Measurements from ENCODE around the gene WNT7A.
"Not testable (repeated sequence)": the region's sequence is repeated elsewhere in the genome, so short reads cannot be mapped to it uniquely, and the experiment has no call there.

WNT7A gene

DNA sequence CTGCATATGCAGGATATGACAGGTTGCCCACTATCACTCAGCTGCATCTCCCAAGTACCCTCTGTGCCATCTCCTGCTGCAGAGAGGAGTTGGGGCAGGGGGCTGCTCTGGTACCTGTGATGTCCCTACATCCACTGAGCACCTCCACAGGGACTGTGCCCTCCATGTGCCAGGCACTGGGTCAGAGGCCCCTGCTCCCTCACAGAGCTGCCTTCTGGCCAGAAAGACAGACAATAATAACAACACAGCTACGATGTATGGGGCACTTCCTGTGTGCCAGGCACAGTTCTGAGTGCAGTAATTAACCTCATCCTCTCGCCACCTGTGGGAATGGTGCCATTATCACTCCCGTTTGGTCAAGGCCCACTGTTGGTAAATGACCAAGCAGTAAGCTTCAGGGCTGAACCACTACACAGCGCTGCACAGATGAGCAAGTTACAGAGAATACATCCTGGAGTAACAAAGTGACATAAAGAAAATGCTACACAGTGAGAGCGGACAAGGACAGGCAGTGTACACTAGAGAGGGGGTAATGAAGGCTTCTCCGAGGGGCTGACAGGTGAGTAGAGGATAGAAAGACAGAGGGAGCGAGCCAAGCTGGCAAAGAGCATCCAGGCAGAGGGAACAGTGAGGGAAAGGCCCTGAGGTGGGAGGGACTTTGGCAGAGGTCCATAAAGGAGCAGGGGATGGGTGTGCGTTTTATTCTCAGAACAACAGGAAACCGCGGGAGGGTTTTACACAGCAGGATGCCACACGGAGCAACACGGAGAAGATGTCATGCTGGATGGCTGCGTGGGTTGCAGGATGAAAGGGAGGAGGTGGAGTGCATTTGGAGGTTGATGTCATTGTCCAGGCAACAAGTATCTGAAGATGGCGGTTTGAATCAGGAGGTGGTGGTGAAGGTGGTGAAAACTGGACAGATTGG, 13.6 kb downstream of the WNT7A start:
- peak in 4 of 56 donors; percentile 12 to 22 (median 16) for DNase-seq

DNA sequence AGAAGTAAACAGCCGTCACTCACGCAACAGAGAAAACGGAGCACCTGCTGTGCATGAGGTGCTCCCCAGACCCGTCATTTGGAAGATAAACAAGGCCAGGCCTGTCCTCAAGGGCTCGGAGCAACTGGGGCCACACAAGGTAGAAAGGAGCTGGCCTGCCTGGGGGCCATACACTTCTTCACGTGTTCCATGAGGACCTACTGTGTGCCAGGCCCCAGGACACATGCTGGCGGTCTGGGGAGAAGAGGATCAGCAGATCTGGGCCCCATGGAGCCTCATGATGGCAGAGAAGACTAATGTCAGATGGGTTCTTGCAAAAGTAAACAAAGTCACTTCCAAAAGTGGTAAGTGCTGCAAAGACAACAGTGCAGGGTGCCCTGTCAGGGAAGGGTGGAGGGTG, 14.3 kb downstream of the WNT7A start:
- DNase-seq = no peak

DNA sequence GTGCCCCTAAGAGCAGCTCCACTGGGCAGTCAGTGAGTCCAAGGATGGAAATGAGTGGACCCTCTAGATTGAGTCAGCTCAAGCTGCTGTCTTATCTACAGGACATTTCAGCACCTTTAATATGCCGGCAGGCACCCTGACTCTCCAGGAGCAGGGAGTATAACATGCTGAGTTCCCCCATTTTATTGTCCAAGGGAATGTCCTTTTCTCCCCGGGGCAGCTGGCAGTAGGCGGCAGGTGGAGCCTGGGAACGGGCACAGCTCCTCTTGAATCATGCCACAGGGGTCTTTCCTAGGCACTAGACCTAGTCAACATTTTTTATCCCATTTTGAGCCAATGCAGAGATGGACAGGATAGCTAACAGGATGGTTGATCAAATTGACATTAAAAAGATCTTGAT, 14.8 kb downstream of the WNT7A start:
- no peak for DNase-seq

DNA sequence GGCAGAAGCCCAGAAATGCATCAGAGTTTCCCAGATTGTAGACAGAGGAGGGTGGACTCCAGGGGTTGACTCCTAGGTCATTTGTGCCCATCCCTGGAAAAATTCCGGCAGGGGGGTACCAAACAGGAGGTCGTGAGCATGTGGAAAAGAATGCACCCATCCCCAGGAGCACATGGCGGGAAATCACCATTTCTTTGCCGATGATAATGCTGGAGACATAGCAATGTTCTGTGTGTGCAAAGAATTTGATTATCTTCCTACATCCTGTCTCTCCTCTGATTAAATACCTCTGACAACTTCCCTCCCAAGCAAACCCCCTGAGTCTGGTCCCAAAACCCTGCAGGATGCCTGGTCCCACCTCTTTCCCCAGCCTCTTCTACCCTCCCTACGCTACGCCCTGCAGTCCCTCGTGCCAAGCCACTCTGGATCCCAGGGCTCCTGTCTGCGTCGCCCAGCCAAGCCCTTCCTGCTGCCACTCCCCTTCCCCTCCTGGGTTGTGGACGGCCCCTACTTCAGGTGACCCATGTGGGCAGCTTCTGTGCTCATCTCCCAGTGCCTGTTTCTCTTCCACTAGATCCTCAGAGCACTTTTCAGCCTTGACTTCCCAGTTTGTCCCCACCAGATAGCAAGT, 15.8 kb downstream of the WNT7A start:
- no peak for DNase-seq

DNA sequence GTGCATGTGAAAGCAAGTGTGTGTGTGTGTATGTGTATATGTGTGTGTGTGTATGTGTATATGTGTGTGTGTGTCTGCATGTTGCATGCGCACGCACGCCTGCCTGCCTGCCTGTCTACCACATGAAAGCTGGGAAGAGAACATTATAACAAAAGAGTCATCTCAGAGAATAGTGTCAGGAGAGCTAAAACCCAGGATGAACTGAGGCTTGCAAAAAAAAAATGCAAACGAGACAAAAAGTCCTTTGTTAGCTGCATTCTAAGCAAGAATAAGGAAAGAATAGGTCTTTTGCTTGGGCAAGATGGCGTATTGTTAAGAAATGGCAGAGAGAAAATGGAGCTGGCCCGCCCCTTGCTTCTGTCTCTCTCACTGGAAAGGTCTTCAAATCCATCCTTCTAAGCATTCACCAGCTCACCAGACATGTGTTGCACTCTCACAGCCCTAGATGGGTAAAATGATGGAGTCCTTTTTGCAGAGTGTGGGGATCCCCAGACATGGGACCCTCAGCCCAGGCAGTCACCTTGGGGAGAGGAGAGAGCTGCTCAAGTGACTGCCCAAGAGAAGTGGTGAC, 16.4 kb downstream of the WNT7A start:
- DNase-seq = no peak

DNA sequence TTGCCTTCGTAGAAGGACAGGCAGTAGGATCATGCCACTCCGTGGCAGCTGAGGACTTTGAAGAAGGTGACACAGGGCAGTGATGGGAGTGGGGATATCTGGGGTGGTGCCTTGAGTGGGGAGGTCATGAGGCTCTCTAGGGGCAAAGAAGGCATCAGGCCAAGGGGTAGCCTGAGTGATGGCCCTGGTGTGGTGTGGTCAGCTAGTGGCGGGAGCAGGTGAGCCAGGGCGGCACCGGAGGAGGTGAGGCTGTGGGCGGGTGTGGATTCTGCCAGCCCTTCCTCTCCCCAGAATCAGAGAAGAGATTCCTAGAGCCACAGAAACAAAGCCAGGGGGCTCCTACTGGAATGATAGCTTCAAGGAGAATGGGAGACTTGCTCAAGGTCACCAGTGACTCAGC, 18.4 kb downstream of the WNT7A start:
- DNase-seq = no peak

DNA sequence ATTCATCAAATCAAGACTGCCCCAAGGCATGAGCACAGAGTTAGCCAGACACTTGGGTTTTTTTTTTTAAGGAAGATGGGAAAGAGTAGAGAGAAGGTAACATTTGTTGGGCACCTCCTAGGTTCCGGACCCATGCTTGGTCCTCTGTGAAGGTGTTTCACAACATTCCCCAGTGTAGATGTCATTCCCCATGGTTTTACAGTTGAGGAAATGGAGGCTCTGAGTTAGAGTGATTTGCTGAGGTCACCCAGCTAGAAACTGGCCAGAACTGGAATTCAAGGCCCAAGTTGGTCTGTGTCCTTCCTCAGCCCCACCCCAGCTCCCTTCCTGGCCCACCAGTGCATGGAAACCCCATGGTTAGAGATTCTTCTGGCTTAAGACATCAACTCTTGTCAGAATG, 19.9 kb downstream of the WNT7A start:
- no peak for DNase-seq

DNA sequence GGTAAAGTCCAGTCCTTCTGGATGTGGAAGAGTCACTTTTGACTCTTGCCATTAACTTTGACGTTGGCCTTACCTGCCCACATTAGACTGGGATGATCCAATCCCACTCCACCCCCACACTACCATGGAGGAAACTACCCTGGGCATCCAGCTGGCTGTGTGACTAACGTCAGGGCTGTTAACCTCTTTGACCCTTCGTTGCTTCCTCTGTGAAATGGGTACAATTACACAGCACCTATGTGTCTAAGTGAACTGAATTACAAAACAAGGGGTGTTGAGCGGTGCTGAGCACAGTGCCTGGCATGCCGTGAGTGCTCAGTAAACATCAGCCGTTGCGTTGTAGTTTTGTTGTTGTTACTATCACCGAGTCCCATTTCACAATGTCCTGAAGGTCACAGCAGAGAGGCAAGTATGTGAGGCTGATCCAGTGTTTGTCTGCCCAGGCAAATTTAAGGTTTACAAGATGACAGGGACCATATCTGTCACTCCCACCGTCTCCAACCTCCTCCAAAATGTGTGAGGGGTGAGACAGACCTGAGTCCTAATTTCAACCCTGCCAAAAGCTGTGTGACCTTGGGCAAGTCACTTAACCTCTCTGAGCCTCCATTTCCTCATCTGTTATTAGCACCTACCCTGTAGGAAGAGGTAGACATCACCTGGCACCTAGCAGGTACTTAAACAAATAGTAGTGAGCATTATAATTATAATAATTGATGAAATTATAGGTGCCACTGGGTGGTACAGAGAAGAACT, 20.9 kb downstream of the WNT7A start:
- no peak for DNase-seq

DNA sequence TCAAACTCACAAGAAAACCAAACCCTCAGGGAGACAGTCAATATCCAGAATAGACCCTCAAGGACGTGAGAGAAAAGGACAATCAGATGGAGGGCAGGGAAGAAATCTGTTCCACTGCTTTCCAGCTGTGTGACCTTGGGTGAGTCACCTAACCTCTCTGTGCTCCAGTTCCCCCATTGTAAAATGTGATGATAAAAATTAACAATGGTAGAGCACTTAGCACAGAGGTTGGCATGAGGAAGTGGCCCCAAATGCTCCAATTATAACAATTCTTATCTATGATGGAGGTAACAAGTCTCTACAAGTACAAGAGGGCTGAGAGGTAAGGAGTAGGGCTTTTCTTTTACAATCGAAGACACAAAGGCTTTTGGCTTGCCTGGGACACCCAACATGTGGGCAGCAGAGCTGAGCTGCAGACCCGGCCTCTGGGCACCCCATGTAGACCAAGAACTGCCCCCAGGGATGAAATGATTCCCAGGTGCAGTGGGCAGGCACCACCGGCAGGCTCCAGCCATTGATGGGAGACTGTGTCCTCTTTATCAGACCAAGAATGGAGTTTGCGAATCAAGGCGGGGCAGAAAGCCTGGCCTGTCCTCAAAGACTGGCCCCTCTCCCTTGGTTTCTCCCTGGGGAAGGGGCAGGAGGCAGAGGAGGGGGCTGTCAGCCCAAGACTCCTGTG, 22.0 kb downstream of the WNT7A start:
- no peak for DNase-seq

DNA sequence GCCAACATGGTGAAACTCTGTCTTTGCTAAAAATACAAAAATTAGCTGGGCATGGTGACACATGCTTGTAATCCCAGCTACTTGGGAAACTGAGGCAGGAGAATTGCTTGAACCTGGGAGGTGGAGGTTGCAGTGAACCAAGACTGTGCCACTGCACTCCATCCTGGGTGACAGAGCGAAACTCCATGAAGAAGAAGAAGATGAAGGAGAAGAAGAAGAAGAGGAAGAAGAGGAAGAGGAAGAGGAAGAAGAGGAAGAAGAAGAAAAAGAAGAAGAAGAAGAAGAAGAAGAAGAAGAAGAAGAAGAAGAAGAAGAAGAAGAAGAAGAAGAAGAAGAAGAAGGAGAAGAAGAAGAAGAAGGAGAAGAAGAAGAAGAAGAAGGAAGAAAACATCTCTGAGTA, 23.2 kb downstream of the WNT7A start:
- DNase-seq = not testable (repeated sequence)

DNA sequence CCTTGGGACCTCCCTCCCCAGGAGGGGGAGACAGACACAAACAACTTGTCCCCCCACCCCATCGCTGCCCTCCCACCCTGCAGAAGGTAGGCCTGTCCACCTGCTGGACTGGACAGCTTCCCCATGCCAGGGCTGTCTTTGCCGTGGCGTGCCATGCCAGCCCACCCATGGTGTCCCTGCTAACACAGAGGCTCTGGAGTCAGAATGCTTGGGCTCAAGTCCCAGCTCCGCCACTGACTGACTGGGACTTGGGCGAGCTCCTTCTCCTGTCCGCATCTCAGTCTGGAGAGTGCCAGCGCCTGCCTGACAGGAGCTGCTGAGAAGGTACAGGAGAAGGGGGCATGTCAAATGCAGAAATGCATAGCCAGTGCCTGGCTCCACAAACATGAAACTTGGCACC, 23.9 kb downstream of the WNT7A start:
- no peak for DNase-seq

DNA sequence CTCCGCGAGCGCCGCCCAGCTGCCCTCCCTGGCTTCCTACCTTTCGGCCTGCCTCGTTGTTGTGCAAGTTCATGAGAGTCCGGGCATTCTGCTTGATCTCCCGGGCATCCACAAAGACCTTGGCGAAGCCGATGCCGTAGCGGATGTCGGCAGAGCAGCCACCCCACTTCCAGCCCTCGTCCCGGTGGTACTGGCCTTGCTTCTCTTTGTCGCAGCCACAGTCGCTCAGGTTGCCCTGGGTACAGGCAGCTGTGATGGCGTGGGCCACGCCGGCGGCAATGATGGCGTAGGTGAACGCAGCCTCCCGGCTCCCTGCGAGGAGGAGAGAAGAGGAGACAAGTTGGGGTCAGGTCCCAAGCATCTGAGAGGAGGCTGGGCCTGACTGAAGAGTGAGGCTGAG, 25.4 kb downstream of the WNT7A start:
- DNase-seq = no peak

DNA sequence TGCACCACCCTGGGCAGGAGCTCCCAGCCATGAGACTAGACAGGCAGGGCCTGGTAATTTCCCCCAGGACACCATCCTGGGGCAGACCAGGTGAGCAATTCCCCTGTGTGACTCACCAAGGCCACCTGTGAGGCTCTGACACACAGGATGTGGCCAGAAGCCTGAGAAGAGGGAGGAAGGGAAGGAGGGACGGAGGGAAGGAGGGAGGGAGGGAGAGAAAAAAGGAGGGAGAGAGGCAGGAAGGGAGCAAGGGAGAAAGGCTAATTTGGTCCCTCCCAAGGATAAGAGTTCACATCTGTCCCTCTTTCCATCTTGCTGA, 25.9 kb downstream of the WNT7A start:
- DNase-seq = no peak

DNA sequence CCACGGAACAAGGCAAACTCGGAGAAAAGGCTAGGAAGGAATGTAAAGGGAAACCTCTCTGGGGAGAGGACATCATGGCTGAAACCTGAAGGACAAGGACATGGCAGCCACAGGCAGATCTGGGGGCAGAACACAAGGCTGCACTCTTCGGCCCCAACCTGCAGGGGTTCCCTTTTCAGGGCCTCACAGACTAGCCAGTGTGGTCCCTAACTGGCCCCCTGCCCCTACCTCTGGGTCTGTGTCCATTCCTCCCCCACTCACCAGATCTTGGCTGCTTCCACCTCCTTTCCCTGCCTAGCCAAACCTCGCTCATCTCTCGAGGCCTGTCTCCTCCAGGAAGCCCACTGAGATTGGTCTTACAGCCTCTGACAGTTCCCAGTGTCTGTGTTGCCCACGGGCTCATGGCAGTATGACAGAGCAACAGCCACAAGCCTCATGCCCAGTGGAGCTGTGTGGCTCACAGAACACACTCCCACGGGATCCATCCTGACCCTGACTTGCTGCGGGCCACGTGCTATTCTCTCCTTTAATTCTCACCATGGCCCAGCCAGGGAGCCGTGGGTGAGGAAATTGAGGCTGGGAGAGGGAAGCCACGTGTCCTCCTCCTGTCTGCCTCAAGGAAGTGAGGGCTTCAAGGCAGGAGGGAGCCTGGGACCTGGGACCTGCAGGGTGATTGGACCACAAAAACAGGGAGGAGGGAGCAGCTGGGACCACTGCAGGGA, 26.5 kb downstream of the WNT7A start:
- DNase-seq = no peak

DNA sequence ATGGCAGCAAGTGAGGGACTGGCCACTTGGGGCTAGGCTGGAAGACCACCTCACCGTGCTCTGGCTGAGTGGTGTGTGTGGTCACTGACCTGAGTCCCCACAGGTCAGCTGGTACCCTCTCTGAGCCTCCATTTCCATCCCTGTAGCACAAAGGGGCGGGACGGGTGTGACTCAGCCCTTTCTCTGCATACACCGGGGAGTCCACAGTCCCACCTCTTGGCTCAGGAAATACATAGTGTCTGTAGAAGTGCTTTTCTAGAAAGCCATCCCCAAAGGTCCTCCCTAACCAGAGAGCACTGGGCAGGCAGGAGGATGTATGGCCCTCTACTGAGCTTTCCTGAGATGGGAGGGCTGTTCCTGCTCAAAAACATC, 27.2 kb downstream of the WNT7A start:
- no peak for DNase-seq

DNA sequence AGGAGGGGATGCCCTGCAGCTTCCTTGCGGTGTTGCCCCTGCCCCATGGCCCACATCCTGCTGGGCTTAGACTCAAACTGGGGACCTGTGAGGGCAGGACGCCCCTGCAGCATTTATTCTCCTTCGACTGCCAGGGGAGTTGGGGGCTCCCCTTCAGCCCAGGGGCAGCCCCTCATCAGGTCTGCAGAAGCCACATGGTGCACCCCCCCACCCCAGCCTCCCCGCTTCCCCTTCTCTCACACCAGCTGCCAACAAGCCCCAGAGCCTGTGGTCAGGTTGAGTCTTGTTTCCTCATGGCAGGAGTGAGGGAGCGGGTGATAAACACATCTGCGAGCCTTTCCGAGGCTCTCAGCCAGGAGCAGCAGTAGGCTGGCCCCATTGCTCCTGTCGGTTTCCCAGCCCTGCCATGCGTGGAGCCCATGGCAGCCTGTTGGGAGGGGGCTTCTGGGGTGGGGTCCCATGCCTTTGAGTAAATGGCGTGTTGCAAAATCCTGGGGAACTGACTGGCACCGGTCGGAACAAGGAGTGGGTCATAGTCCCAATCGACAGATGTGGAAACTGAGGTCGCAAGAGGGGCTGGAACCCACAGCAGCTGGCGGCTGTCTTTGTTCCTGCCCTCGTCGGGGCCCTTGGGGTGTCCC, 27.8 kb downstream of the WNT7A start:
- no peak for DNase-seq

DNA sequence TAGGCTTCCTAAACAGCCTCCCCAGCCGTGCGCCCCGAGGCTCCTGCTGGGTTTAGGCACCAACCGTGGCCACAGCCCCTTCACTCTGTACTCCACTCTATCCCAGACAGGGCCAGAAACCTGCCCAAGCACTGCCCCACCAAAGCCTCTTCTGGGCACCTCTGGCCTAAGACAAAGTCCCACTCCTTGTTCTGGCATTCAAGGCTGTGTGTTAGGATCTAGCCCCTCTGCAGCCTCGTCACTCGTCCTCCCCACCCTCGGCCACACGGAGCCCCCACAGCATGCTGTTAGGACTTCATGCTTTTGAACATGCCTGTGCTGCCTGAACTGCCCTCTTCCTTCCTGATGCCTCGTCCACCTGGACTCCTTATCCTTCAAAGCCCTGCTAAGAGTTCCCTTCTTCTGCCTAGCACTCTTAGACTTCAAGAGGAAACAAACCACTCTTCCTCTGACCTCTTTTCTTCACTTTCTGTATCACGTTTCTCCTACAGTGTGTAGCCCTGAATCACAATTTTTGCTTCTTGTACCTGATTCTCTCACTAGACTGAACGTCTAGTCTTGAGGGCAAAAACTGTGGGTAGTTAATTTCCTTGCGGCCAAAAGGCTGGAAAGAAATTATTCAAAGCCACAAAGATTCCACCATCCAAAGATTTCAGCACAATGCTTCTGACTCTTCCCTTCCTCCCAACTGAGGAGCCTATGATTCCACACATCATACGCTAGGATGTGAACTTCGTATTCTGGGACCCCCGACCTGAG, 28.6 kb downstream of the WNT7A start:
- DNase-seq = no peak

DNA sequence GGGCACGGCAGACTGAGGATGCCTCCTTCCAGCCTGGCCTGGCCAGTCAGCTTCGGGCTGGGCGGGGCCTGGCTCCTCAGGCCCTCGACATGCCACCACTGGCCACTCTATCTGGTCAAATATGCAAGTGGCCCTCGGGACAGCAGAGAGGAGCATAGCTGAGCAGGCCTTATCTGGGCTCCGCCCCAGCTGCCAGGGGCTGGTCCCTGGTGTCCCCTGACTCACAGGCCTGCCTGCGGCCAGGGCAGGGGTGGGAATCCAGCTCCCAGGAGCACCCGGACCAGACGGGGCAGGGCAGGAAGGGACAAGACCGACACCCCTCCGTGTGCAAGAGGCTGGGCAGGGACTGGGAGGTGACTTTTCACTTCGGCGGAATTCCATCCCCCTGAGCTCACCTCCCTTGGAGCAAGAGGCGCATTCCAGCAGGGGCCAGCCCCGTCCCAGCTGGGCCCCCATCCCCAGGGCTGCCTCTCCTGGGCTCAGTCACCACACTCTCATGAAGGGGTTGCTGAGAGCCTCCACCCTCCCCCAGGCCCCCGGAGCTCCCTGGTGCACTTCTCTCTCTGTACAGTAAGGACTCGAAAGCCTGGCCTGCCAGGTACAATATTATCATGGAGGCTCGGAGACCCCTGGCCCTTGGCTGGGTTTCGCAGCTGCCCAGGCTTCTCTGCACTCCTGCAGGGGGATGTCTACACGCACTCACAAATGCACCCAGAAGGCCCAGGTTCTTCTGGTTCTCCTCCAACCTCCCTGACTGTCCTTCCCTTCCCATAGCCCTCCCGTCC, 29.5 kb downstream of the WNT7A start:
- no peak for DNase-seq

DNA sequence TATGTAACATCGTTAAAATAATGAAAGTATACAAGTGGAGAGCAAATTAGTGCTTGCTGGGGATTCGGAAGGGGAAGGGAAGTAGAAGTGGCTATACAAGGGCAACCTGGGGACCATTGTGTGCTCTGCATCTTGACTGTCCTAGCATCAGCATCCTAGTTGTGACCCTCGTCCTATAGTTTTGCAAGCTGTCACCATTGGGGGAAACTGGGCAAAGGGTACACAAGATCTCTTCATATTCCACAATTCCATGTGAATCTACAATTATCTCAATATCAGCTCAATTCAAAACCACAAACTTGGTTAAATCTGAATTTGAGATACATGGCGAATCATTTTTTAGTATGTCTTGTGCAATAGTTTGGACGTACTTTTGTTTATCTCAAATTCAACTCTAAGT, 30.9 kb downstream of the WNT7A start:
- no peak for DNase-seq
